Measurements from ENCODE around the gene LYRM4. TPM values are rescaled to one million over a fixed set of nuclear protein-coding genes. Genes with fewer than 3 reads are reported as not detected.

The LYRM4 gene
- total and polyA plus RNA-seq, 2 donors (not counting 1 experiment from before 2014, with no cell fraction given), result 22.1 to 29.5 TPM

DNA sequence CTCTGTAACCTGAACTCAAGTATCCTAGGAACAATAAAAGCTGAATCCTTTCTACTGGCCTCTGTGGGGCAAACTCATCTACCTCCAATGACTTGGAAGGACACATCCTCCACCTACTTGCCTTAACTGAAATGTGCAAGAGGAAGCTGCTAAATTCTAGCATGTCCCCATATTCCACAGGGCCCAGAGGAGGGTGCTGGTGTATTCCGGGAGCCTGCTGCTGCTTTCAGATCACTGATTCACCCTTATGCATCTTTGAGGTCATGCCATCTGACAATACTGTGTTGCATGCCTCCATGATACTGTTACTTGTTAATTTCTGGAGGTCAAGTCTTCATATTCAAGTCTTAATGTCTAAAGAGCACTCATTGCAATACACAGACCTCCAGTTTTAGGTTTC lies 40.3 kb downstream of the LYRM4 start:
- ATAC-seq (ENCODE audit: low read depth) (no peak), DNase-seq (no peak)
- CTCF ChIA-PET, result no interaction called here
- Mint-ChIP-seq H3K27ac (no peak overlapping the region), H3K27me3 (no peaks in the 10 kb centered on the region), H3K9me3 (ENCODE audit: insufficient read depth) (no peaks in the 10 kb centered on the region), H3K4me1 (peaks cover 6% of the 10 kb centered on the region), H3K4me3 (no peak overlapping the region)
- Histone ChIP-seq H3K4me2 (replicated peaks; ENCODE audit: low read depth, low read length, poor library complexity, severe bottlenecking) (no peak overlapping the region), H3K9ac (ENCODE audit: low read length) (no peak overlapping the region), H3K9me3 (ENCODE audit: control extremely low read depth in 1 of 3, control insufficient read depth in 2 of 3, insufficient read depth in 1 of 3, low read length in 2 of 3) (no peaks in the 10 kb centered on the region), H3K27ac (ENCODE audit: low read length in 2 of 2) (no peak overlapping the region), H2AFZ (ENCODE audit: insufficient read depth, low read depth, low read length, poor library complexity, severe bottlenecking) (no peak overlapping the region), H3K4me3 (ENCODE audit: control extremely low read depth in 1 of 5, extremely low read depth in 1 of 5, insufficient read depth in 1 of 5, low read depth in 2 of 5, low read length in 4 of 5) (no peak overlapping the region), H3K27me3 (replicated peaks in 1 of 4; ENCODE audit: control extremely low read depth in 1 of 4, control insufficient read depth in 3 of 4, insufficient read depth in 4 of 4, low read length in 3 of 4) (no peaks in the 10 kb centered on the region), H3K36me3 (replicated peaks in 1 of 2; ENCODE audit: control extremely low read depth in 1 of 2, control insufficient read depth in 1 of 2, extremely low read depth in 1 of 2, insufficient read depth in 2 of 2, low read length in 1 of 2) (peaks cover 0 to 2% of the 10 kb centered on the region in 2 experiments), H3K4me1 (ENCODE audit: control insufficient read depth in 2 of 2, insufficient read depth in 2 of 2, low read length in 2 of 2) (no peaks in the 10 kb centered on the region), H3K79me2 (ENCODE audit: control insufficient read depth, insufficient read depth, low read length) (no peaks in the 10 kb centered on the region), H4K20me1 (ENCODE audit: control insufficient read depth, insufficient read depth, low read length, poor library complexity, severe bottlenecking) (no peaks in the 10 kb centered on the region)
- 100% methylated on average over 1 of the region's 1 CpG for WGBS (ENCODE audit: insufficient coverage)
- intact Hi-C loops (cut with micrococcal nuclease), result no loop called here
- TF ChIP-seq, protein P1, sequence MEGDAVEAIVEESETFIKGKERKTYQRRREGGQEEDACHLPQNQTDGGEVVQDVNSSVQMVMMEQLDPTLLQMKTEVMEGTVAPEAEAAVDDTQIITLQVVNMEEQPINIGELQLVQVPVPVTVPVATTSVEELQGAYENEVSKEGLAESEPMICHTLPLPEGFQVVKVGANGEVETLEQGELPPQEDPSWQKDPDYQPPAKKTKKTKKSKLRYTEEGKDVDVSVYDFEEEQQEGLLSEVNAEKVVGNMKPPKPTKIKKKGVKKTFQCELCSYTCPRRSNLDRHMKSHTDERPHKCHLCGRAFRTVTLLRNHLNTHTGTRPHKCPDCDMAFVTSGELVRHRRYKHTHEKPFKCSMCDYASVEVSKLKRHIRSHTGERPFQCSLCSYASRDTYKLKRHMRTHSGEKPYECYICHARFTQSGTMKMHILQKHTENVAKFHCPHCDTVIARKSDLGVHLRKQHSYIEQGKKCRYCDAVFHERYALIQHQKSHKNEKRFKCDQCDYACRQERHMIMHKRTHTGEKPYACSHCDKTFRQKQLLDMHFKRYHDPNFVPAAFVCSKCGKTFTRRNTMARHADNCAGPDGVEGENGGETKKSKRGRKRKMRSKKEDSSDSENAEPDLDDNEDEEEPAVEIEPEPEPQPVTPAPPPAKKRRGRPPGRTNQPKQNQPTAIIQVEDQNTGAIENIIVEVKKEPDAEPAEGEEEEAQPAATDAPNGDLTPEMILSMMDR (IDR thresholded peaks at IDR 0.05), result no peak
- TF ChIP-seq EZH2 (IDR thresholded peaks at IDR 0.05; ENCODE audit: borderline replicate concordance, insufficient read depth, low read depth, low read length, poor library complexity, severe bottlenecking), result no peak
- POLR2A ChIA-PET, result no interaction called here

DNA sequence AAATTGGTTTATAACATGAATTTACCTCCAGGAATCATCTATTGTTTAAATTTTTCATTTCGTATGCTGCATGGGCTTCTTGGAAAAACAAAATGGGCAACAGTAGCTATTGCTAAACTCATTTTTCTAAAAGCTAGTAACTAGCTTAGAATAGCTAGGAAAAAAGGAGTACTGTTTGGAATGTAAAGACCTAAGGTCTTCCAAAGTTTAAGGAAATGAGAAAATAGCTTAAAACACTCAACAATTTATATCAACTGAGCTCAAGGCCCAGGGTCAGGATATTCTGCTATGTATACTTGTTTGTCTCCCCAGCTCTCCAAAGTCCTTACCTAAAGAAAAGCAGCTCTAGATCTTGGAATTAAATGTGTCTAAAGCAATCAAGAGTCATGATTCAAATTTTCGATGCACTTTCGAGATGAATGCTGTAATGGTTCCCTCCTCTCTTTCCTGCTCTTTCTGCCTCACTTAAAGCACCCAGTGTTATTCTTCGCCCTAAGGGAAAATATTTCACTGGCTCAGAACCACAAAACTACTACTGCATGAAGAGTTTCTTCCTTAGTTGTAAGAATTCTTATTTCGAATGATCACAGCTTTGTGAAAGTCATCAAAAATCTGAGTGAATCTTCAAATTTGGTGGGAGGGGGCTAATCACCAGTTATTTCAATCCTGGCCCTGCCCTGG lies 41.6 kb downstream of the LYRM4 start:
- Mint-ChIP-seq H3K27me3 (no peaks in the 10 kb centered on the region), H3K4me1 (peaks cover 10% of the 10 kb centered on the region), H3K27ac (no peak overlapping the region), H3K9me3 (ENCODE audit: insufficient read depth) (no peaks in the 10 kb centered on the region), H3K4me3 (no peak overlapping the region)
- H3K4me1 ChIP-seq (ENCODE audit: control insufficient read depth in 2 of 2, insufficient read depth in 2 of 2, low read length in 2 of 2), result no peaks in the 10 kb centered on the region
- no peak overlapping the region for H3K4me3 ChIP-seq (ENCODE audit: control extremely low read depth in 1 of 5, extremely low read depth in 1 of 5, insufficient read depth in 1 of 5, low read depth in 2 of 5, low read length in 4 of 5)
- intact Hi-C loops (cut with micrococcal nuclease), result no loop called here
- POLR2A ChIA-PET, result no interaction called here
- no peaks in the 10 kb centered on the region for H3K27me3 ChIP-seq (replicated peaks in 1 of 4; ENCODE audit: control extremely low read depth in 1 of 4, control insufficient read depth in 3 of 4, insufficient read depth in 4 of 4, low read length in 3 of 4)
- no peak overlapping the region for H3K4me2 ChIP-seq (replicated peaks; ENCODE audit: low read depth, low read length, poor library complexity, severe bottlenecking)
- no peaks in the 10 kb centered on the region for H4K20me1 ChIP-seq (ENCODE audit: control insufficient read depth, insufficient read depth, low read length, poor library complexity, severe bottlenecking)
- DNase-seq (no peak), ATAC-seq (ENCODE audit: low read depth) (no peak)
- H3K27ac ChIP-seq (ENCODE audit: low read length in 2 of 2), result no peak overlapping the region
- no peak overlapping the region for H3K9ac ChIP-seq (ENCODE audit: low read length)
- WGBS (ENCODE audit: insufficient coverage), result 92% methylated on average over 2 of the region's 5 CpGs
- TF ChIP-seq, protein P1 (IDR thresholded peaks at IDR 0.05), result no peak
- TF ChIP-seq EZH2 (IDR thresholded peaks at IDR 0.05; ENCODE audit: borderline replicate concordance, insufficient read depth, low read depth, low read length, poor library complexity, severe bottlenecking), result no peak
- peaks cover 2 to 4% of the 10 kb centered on the region in 2 experiments for H3K36me3 ChIP-seq (replicated peaks in 1 of 2; ENCODE audit: control extremely low read depth in 1 of 2, control insufficient read depth in 1 of 2, extremely low read depth in 1 of 2, insufficient read depth in 2 of 2, low read length in 1 of 2)
- no peak overlapping the region for H2AFZ ChIP-seq (ENCODE audit: insufficient read depth, low read depth, low read length, poor library complexity, severe bottlenecking)
- CTCF ChIA-PET, result interaction anchor here (1.1 kb wide), 1 partner anchor 84 kb away, joined by 5 read pairs; no protein-coding TSS in a partner anchor
- no peaks in the 10 kb centered on the region for H3K79me2 ChIP-seq (ENCODE audit: control insufficient read depth, insufficient read depth, low read length)
- H3K9me3 ChIP-seq (ENCODE audit: control extremely low read depth in 1 of 3, control insufficient read depth in 2 of 3, insufficient read depth in 1 of 3, low read length in 2 of 3), result no peaks in the 10 kb centered on the region
